Ascending aorta (tissue), 2 donors: ENCODE data around the gene APEH. TPM values are rescaled to one million over a fixed set of nuclear protein-coding genes. Genes with fewer than 3 reads are reported as not detected.

Source experiments
- DNase-seq, 2 donors: peaks; one replicate each; pipeline ENCODE4 v3.0.0-alpha.2; 2019; ENCODE audit warnings: low spot score in 2 of 2
- H3K27ac ChIP-seq, 2 donors: fragments of 200-600 bp; sonication (generic); one replicate each; pipeline ENCODE4 v1.5.1; 2016 to 2017; ENCODE audit warnings: mild to moderate bottlenecking in 1 of 2
- H3K27me3 ChIP-seq: fragments of 200-600 bp; sonication (generic); one replicate; pipeline ENCODE4 v1.5.1; 2017
- H3K36me3 ChIP-seq, 2 donors: fragments of 200-600 bp; sonication (generic); one replicate each; pipeline ENCODE4 v1.5.1; 2016
- H3K4me1 ChIP-seq, 2 donors: fragments of 200-600 bp; sonication (generic); one replicate each; pipeline ENCODE4 v1.5.1; 2016 to 2017; ENCODE audit warnings: mild to moderate bottlenecking in 1 of 2
- H3K4me3 ChIP-seq, 2 donors: fragments of 200-600 bp; sonication (generic); one replicate each; pipeline ENCODE4 v1.5.1; 2016 to 2017; ENCODE audit warnings: mild to moderate bottlenecking in 1 of 2
- H3K9me3 ChIP-seq, 2 donors: fragments of 200-600 bp; sonication (generic); one replicate each; pipeline ENCODE4 v1.5.1; 2016
- CTCF ChIP-seq, 3 experiments: fragments of 200-600 bp in 2 of 3; fragments of 450-650 bp in 1 of 3; sonication (generic) in 2 of 3; IDR thresholded peaks; one replicate each; pipeline ENCODE4 v1.5.1; 2016 to 2019; ENCODE audit warnings: antibody characterized with exemption in 3 of 3, mild to moderate bottlenecking in 1 of 3, moderate library complexity in 1 of 3
- intact Hi-C: fragments of 100-400 bp; cut with DNase I; formaldehyde crosslinking; loops from one replicate; pipeline ENCODE4 v1.15.1; 2023
- total RNA-seq: library from RNA; depleted of rRNA; stranded (reverse); fragments of >200 nt; gene quantifications from one replicate; pipeline ENCODE4 v1.1.0, GENCODE V29; 2016

Gene APEH
- total RNA-seq, 1 donor from 2014 or later: 79.5 TPM

GRCh38 chr3:49733551-49733950 is 59.4 kb downstream of the APEH start:
- Histone ChIP-seq H3K9me3 (no peaks in the 10 kb centered on the region), H3K27ac (no peak overlapping the region), H3K4me3 (no peak overlapping the region), H3K36me3 (peaks cover 62 to 72% of the 10 kb centered on the region in 2 donors), H3K4me1 (no peaks in the 10 kb centered on the region), H3K27me3 (no peaks in the 10 kb centered on the region)
- intact Hi-C loops: no loop called here
- DNase-seq: no peak
- TF ChIP-seq CTCF (IDR thresholded peaks at IDR 0.05): no peak

Other genes with a start within 250 kb of the APEH start
- gene NICN1, start 245.0 kb upstream of the APEH start, total RNA-seq: 2.2 TPM
- 57.9 TPM for gene DAG1, start 204.1 kb upstream of the APEH start, total RNA-seq
- 0.85 TPM for gene BSN, start 119.9 kb upstream of the APEH start, total RNA-seq
- 12.6 TPM for gene MST1, start 15.1 kb downstream of the APEH start, total RNA-seq
- gene RNF123, start 15.2 kb downstream of the APEH start, total RNA-seq: 33.1 TPM
- 0.43 TPM for gene AMIGO3, start 45.3 kb downstream of the APEH start, total RNA-seq
- gene GMPPB, start 49.6 kb downstream of the APEH start, total RNA-seq: 16.4 TPM
- gene IP6K1, start 112.2 kb downstream of the APEH start, total RNA-seq: 33.8 TPM
- gene CDHR4, start 125.5 kb downstream of the APEH start, total RNA-seq: not detected
- not detected for gene INKA1, start 128.9 kb downstream of the APEH start, total RNA-seq
- 56.1 TPM for gene UBA7, start 139.6 kb downstream of the APEH start, total RNA-seq
- gene TRAIP, start 182.2 kb downstream of the APEH start, total RNA-seq: not detected
- gene CAMKV, start 195.6 kb downstream of the APEH start, total RNA-seq: not detected
- gene MST1R, start 229.5 kb downstream of the APEH start, total RNA-seq: not detected